ENCODE data around the gene RHBDD3. TPM values are rescaled to one million over a fixed set of nuclear protein-coding genes. Genes with fewer than 3 reads are reported as not detected.

Gene RHBDD3
- total and polyA plus RNA-seq, 2 experiments from 2014 or later, result 55.0 to 115 TPM

- peak overlapping the region; percentile 100; the same call in 1 of the 2 replicates for H3K4me2 ChIP-seq
- Mint-ChIP-seq H3K4me3 (peak overlapping the region; percentile 92), H3K9me3 (no peaks in the 10 kb centered on the region), H3K36me3 (ENCODE audit: low read depth) (peaks cover 63% of the 10 kb centered on the region), H3K27me3 (ENCODE audit: insufficient read depth, low read depth, poor library complexity) (peaks cover 20% of the 10 kb centered on the region), H3K4me1 (peaks cover 25% of the 10 kb centered on the region), H3K27ac (peak overlapping the region; percentile 94)
- ATAC-seq (no peak), DNase-seq (ENCODE audit: low spot score) (no peak)
- TF ChIP-seq JUNB (IDR thresholded peaks at IDR 0.05; ENCODE audit: unreplicated experiment), result no peak
- no peak for TF ChIP-seq EZH2 (IDR thresholded peaks at IDR 0.05; ENCODE audit: low read depth, unreplicated experiment)
- TF ChIP-seq, protein P1, sequence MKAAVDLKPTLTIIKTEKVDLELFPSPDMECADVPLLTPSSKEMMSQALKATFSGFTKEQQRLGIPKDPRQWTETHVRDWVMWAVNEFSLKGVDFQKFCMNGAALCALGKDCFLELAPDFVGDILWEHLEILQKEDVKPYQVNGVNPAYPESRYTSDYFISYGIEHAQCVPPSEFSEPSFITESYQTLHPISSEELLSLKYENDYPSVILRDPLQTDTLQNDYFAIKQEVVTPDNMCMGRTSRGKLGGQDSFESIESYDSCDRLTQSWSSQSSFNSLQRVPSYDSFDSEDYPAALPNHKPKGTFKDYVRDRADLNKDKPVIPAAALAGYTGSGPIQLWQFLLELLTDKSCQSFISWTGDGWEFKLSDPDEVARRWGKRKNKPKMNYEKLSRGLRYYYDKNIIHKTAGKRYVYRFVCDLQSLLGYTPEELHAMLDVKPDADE (IDR thresholded peaks at IDR 0.05), result no peak
- no peak for TF ChIP-seq NANOG (IDR thresholded peaks at IDR 0.05; ENCODE audit: borderline replicate concordance)
- TF ChIP-seq REST (IDR thresholded peaks at IDR 0.05; ENCODE audit: unreplicated experiment), result no peak
- TF ChIP-seq STAT1 (IDR thresholded peaks at IDR 0.05; ENCODE audit: unreplicated experiment), result no peak
- TF ChIP-seq, protein P2, sequence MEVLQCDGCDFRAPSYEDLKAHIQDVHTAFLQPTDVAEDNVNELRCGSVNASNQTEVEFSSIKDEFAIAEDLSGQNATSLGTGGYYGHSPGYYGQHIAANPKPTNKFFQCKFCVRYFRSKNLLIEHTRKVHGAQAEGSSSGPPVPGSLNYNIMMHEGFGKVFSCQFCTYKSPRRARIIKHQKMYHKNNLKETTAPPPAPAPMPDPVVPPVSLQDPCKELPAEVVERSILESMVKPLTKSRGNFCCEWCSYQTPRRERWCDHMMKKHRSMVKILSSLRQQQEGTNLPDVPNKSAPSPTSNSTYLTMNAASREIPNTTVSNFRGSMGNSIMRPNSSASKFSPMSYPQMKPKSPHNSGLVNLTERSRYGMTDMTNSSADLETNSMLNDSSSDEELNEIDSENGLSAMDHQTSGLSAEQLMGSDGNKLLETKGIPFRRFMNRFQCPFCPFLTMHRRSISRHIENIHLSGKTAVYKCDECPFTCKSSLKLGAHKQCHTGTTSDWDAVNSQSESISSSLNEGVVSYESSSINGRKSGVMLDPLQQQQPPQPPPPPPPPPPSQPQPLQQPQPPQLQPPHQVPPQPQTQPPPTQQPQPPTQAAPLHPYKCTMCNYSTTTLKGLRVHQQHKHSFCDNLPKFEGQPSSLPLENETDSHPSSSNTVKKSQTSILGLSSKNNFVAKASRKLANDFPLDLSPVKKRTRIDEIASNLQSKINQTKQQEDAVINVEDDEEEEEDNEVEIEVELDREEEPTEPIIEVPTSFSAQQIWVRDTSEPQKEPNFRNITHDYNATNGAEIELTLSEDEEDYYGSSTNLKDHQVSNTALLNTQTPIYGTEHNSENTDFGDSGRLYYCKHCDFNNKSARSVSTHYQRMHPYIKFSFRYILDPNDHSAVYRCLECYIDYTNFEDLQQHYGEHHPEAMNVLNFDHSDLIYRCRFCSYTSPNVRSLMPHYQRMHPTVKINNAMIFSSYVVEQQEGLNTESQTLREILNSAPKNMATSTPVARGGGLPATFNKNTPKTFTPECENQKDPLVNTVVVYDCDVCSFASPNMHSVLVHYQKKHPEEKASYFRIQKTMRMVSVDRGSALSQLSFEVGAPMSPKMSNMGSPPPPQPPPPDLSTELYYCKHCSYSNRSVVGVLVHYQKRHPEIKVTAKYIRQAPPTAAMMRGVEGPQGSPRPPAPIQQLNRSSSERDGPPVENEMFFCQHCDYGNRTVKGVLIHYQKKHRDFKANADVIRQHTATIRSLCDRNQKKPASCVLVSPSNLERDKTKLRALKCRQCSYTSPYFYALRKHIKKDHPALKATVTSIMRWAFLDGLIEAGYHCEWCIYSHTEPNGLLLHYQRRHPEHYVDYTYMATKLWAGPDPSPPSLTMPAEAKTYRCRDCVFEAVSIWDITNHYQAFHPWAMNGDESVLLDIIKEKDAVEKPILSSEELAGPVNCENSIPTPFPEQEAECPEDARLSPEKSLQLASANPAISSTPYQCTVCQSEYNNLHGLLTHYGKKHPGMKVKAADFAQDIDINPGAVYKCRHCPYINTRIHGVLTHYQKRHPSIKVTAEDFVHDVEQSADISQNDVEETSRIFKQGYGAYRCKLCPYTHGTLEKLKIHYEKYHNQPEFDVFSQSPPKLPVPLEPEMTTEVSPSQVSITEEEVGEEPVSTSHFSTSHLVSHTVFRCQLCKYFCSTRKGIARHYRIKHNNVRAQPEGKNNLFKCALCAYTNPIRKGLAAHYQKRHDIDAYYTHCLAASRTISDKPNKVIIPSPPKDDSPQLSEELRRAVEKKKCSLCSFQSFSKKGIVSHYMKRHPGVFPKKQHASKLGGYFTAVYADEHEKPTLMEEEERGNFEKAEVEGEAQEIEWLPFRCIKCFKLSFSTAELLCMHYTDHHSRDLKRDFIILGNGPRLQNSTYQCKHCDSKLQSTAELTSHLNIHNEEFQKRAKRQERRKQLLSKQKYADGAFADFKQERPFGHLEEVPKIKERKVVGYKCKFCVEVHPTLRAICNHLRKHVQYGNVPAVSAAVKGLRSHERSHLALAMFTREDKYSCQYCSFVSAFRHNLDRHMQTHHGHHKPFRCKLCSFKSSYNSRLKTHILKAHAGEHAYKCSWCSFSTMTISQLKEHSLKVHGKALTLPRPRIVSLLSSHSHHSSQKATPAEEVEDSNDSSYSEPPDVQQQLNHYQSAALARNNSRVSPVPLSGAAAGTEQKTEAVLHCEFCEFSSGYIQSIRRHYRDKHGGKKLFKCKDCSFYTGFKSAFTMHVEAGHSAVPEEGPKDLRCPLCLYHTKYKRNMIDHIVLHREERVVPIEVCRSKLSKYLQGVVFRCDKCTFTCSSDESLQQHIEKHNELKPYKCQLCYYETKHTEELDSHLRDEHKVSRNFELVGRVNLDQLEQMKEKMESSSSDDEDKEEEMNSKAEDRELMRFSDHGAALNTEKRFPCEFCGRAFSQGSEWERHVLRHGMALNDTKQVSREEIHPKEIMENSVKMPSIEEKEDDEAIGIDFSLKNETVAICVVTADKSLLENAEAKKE (CRISPR knock-in tag; IDR thresholded peaks at IDR 0.05), result no peak
- no peak for TF ChIP-seq EZH2phosphoT487 (IDR thresholded peaks at IDR 0.05; ENCODE audit: unreplicated experiment)
- TF ChIP-seq CTCF (conservative IDR thresholded peaks at IDR 0.05; ENCODE audit: low read depth in 2 of 2), result no peak
- TF ChIP-seq CREB1 (CRISPR knock-in tag; IDR thresholded peaks at IDR 0.05; ENCODE audit: low read depth), result no peak
- no peak for TF ChIP-seq POLR2AphosphoS5 (IDR thresholded peaks at IDR 0.05; ENCODE audit: low read depth)
- peaks cover 49% of the 10 kb centered on the region for H3K79me2 ChIP-seq (replicated peaks; ENCODE audit: insufficient read depth)
- 0 out of 2 replicates have a peak overlapping the region, but pooled peaks have one; percentile 99 for H3K4me3 ChIP-seq
- no peaks in the 10 kb centered on the region for H3K27me3 ChIP-seq (ENCODE audit: insufficient read depth)
- H3F3A ChIP-seq (replicated peaks; ENCODE audit: low read depth), result 0 out of 2 replicates have a peak, but pooled peaks cover 2% of the 10 kb centered on the region
- no peak overlapping the region for H2AFZ ChIP-seq
- H3K36me3 ChIP-seq (ENCODE audit: insufficient read depth), result peaks cover 16% of the 10 kb centered on the region
- peaks cover 27% of the 10 kb centered on the region for H3K4me1 ChIP-seq (ENCODE audit: insufficient read depth)
- H4K20me1 ChIP-seq (replicated peaks; ENCODE audit: insufficient read depth), result peaks cover 20% of the 10 kb centered on the region
- no peak overlapping the region for H3K27ac ChIP-seq (ENCODE audit: low read depth)
- H3K9me2 ChIP-seq (ENCODE audit: insufficient read depth), result no peaks in the 10 kb centered on the region
These were observed 1.9 kb downstream of the RHBDD3 start for GRCh38 chr22:29265929-29266328.
